Esophagus muscularis mucosa (tissue), 4 donors: ENCODE results near the gene RUNX3. TPM values are rescaled to one million over a fixed set of nuclear protein-coding genes. Genes with fewer than 3 reads are reported as not detected.

Experiments
- DNase-seq: peaks from one replicate; pipeline ENCODE4 v3.0.0-alpha.2; 2017; ENCODE audit errors: extremely low spot score
- H3K27ac ChIP-seq, 4 donors: fragments of 200-600 bp; sonication (generic); replicated peaks in 1 of 4; 1 replicate in 3 of 4; 2 replicates in 1 of 4; pipeline ENCODE4 v1.5.1; 2016 to 2019; ENCODE audit warnings: mild to moderate bottlenecking in 1 of 4
- H3K27me3 ChIP-seq, 4 donors: fragments of 200-600 bp; sonication (generic); one replicate each; pipeline versions ENCODE4 v1.5.1 to v1.6.0; 2016 to 2019
- H3K36me3 ChIP-seq, 4 donors: fragments of 200-600 bp; sonication (generic); one replicate each; pipeline ENCODE4 v1.5.1; 2016 to 2019
- H3K4me1 ChIP-seq, 4 donors: fragments of 200-600 bp; sonication (generic); one replicate each; pipeline ENCODE4 v1.5.1; 2016 to 2019
- H3K4me3 ChIP-seq, 4 donors: fragments of 200-600 bp; sonication (generic); 1 replicate in 2 of 4; 2 replicates in 2 of 4; pipeline ENCODE4 v1.5.1; 2016 to 2019; ENCODE audit warnings: mild to moderate bottlenecking in 4 of 4, moderate library complexity in 1 of 4
- H3K9me3 ChIP-seq, 4 donors: fragments of 200-600 bp; sonication (generic); 1 replicate in 3 of 4; 2 replicates in 1 of 4; pipeline ENCODE4 v1.5.1; 2016 to 2019
- EP300 ChIP-seq: sonication (generic); formaldehyde crosslinking; IDR thresholded peaks from one replicate; pipeline ENCODE4 v1.6.1; 2017; ENCODE audit warnings: antibody characterized with exemption
- POLR2A ChIP-seq: fragments of 450-650 bp; IDR thresholded peaks from one replicate; pipeline ENCODE4 v1.6.1; 2017; ENCODE audit warnings: antibody characterized with exemption, moderate library complexity, mild to moderate bottlenecking, low read depth
- POLR2AphosphoS5 ChIP-seq, 2 donors: sonication (generic); formaldehyde crosslinking; IDR thresholded peaks; one replicate each; pipeline ENCODE4 v1.6.1; 2017; ENCODE audit warnings: antibody characterized with exemption in 2 of 2
- WGBS: methylation state at CpG from one replicate; pipeline ENCODE4 v1.1.5; 2018; 5-methylcytosine and 5-hydroxymethylcytosine counted together
- intact Hi-C: fragments of 100-400 bp; cut with DNase I; formaldehyde crosslinking; loops from one replicate; pipeline ENCODE4 v1.15.1; 2023
- total RNA-seq, 4 donors: library from RNA; depleted of rRNA; stranded (reverse); fragments of >200 nt; gene quantifications; one replicate each; pipeline versions ENCODE4 v1.1.0 to v1.2.1, GENCODE V29; 2016
- TF ChIP-seq, protein P1 (sequence below), 3 experiments: fragments of 200-600 bp in 2 of 3; fragments of 450-650 bp in 1 of 3; sonication (generic) in 2 of 3; IDR thresholded peaks; one replicate each; pipeline ENCODE4 v1.5.1; 2017 to 2019; ENCODE audit warnings: antibody characterized with exemption in 3 of 3, mild to moderate bottlenecking in 2 of 3, moderate library complexity in 1 of 3

Gene RUNX3
- total RNA-seq, 4 donors from 2014 or later: 0.91 to 4.4 (median 2.3) TPM

- H3K9me3 ChIP-seq: no peaks in the 10 kb centered on the region
- WGBS: 84% methylated on average over 5 of the region's 12 CpGs
- no peak for TF ChIP-seq EP300
- TF ChIP-seq, protein P1, sequence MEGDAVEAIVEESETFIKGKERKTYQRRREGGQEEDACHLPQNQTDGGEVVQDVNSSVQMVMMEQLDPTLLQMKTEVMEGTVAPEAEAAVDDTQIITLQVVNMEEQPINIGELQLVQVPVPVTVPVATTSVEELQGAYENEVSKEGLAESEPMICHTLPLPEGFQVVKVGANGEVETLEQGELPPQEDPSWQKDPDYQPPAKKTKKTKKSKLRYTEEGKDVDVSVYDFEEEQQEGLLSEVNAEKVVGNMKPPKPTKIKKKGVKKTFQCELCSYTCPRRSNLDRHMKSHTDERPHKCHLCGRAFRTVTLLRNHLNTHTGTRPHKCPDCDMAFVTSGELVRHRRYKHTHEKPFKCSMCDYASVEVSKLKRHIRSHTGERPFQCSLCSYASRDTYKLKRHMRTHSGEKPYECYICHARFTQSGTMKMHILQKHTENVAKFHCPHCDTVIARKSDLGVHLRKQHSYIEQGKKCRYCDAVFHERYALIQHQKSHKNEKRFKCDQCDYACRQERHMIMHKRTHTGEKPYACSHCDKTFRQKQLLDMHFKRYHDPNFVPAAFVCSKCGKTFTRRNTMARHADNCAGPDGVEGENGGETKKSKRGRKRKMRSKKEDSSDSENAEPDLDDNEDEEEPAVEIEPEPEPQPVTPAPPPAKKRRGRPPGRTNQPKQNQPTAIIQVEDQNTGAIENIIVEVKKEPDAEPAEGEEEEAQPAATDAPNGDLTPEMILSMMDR (IDR thresholded peaks at IDR 0.05): no peak
- no peak for TF ChIP-seq POLR2AphosphoS5 (IDR thresholded peaks at IDR 0.05)
- no peak for TF ChIP-seq POLR2A
- H3K27me3 ChIP-seq: peaks cover 0 to 75% (median 0%) of the 10 kb centered on the region in 4 donors
- H3K27ac ChIP-seq: no peak overlapping the region
- no peak for DNase-seq
- intact Hi-C loops: no loop called here
- no peaks in the 10 kb centered on the region for H3K4me1 ChIP-seq
- H3K36me3 ChIP-seq: no peaks in the 10 kb centered on the region
- no peak overlapping the region for H3K4me3 ChIP-seq
Measured at GRCh38 chr1:24900985-24901781, 28.9 kb downstream of the RUNX3 start.

- no peak overlapping the region for H3K27ac ChIP-seq
- DNase-seq: no peak
- H3K36me3 ChIP-seq: no peaks in the 10 kb centered on the region
- intact Hi-C loops: no loop called here
- H3K4me3 ChIP-seq: no peak overlapping the region
- no peaks in the 10 kb centered on the region for H3K9me3 ChIP-seq
- WGBS: 49% methylated on average over 6 of the region's 9 CpGs
- TF ChIP-seq EP300 (no peak), POLR2A (no peak), POLR2AphosphoS5 (IDR thresholded peaks at IDR 0.05) (no peak)
- TF ChIP-seq, protein P1 (IDR thresholded peaks at IDR 0.05): no peak
- H3K4me1 ChIP-seq: no peaks in the 10 kb centered on the region
- peaks cover 0 to 73% (median 0%) of the 10 kb centered on the region in 4 donors for H3K27me3 ChIP-seq
Measured at GRCh38 chr1:24900486-24900849, 29.6 kb downstream of the RUNX3 start.

DNA sequence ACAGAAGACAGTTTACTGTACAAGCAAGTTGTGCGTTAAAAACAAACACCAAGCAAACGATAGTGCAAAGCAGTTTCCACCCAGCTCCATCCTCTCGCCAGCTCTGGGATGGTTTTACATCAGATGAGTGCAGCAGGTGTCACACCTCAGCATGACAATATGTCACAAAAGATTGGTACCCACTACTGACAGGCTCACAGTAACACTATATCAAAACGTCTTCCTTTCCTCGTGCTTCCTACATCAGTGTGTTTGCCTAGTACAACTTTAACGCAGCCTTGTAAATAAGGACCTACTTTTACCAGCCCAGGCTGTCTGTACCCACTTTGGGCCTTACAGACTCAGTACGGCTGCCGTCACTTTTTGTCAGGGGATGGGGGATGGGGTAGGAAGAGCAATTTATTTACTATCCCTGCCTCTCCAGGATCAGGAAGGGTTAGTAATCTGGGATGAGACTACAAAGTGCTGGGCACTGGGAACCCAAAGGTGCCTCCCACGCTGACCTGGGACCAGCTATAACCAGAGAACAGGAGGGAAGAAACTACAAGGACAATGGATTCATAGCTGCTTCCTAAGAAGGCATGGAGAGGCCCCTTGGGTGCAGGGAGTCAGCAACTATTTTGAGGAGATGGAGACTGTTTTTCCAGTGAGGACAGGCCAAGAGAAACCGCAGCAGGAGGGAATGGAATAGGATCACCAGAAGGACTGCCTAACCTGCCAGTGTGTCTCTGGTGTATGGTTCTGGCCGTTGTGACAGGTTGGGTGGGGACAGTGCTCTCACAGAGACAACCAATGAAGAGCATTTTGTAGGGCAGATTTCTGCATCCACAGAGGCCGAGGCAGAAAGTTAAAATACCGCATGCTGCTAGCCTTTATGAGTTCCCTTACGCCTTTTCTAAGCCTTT lies 30.2 kb downstream of the RUNX3 start:
- Histone ChIP-seq H3K27ac (no peak overlapping the region), H3K4me3 (no peak overlapping the region), H3K9me3 (no peaks in the 10 kb centered on the region), H3K36me3 (no peaks in the 10 kb centered on the region), H3K27me3 (peaks cover 0 to 67% (median 0%) of the 10 kb centered on the region in 4 donors), H3K4me1 (no peaks in the 10 kb centered on the region)
- no peak for TF ChIP-seq POLR2AphosphoS5 (IDR thresholded peaks at IDR 0.05)
- TF ChIP-seq, protein P1 (IDR thresholded peaks at IDR 0.05): no peak
- TF ChIP-seq EP300: no peak
- TF ChIP-seq POLR2A: no peak
- intact Hi-C loops: no loop called here
- no peak for DNase-seq
- 72% methylated on average over 12 of the region's 14 CpGs for WGBS

DNA sequence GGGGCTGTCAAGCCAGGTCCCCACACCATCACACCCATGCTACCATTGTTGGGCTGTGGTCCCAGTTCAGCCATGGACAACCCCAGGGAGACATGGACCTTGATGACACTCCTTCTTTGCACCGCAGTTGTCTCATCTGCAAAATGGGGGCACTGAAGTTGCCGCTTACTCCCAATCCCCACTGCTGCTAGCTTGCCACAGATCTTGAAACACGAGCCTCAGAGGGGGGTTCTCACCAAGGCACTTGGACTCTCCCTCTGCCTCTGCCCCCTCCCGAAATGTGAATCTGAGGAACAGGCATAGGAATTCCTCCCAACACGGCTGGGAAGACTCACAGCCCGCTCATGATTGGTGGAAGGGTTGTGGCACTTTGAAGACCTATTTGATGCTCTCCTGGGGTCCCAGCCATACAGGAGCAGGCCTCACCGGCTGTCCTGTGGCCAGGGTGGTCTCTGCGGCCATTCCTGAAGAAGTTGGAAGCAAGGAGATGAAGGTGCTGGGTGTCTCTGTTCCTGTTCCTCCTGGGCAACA lies 31.1 kb downstream of the RUNX3 start:
- 72% methylated on average over 7 of the region's 8 CpGs for WGBS
- DNase-seq: no peak
- H3K36me3 ChIP-seq: no peaks in the 10 kb centered on the region
- TF ChIP-seq, protein P1 (IDR thresholded peaks at IDR 0.05): no peak
- TF ChIP-seq POLR2AphosphoS5 (IDR thresholded peaks at IDR 0.05): no peak
- TF ChIP-seq EP300: no peak
- TF ChIP-seq POLR2A: no peak
- H3K27me3 ChIP-seq: peaks cover 0 to 58% (median 0%) of the 10 kb centered on the region in 4 donors
- H3K4me3 ChIP-seq: no peak overlapping the region
- intact Hi-C loops: no loop called here
- H3K4me1 ChIP-seq: no peaks in the 10 kb centered on the region
- H3K27ac ChIP-seq: no peak overlapping the region
- no peaks in the 10 kb centered on the region for H3K9me3 ChIP-seq
